ENCODE data around the gene ZNF480.
"Not testable (repeated sequence)": the region's sequence is repeated elsewhere in the genome, so short reads cannot be mapped to it uniquely, and the experiment has no call there.

The ZNF480 gene

GRCh38 chr19:52296773-52297600 lies at the start of gene ZNF480:
Gene ZNF480 (plus strand): TSS chr19:52297169. CDS start chr19:52300413, 3,244 bp downstream.
- DNase-seq: peak; percentile 75

GRCh38 chr19:52248241-52248640 lies 48.7 kb upstream of the ZNF480 start:
- DNase-seq: peak; percentile 21

- no peak for DNase-seq
Measured at GRCh38 chr19:52258426-52258825, 38.5 kb upstream of the ZNF480 start.

GRCh38 chr19:52265556-52265955 lies 31.4 kb upstream of the ZNF480 start:
- DNase-seq: not testable (repeated sequence)

- peak; percentile 96 for DNase-seq
Measured at GRCh38 chr19:52269338-52270261, 27.4 kb upstream of the ZNF480 start, which contains the start of gene ZNF766. Gene ZNF766 (plus strand): TSS chr19:52269587. CDS start chr19:52269614, 27 bp downstream.

- DNase-seq: no peak
Measured at GRCh38 chr19:52270266-52270885, 26.6 kb upstream of the ZNF480 start.

GRCh38 chr19:52273301-52273700 lies 23.7 kb upstream of the ZNF480 start:
- no peak for DNase-seq

- DNase-seq: no peak
Measured at GRCh38 chr19:52274191-52274590, 22.8 kb upstream of the ZNF480 start.

- no peak for DNase-seq
Measured at GRCh38 chr19:52275988-52276387, 21.0 kb upstream of the ZNF480 start.

- no peak for DNase-seq
Measured at GRCh38 chr19:52277471-52277870, 19.5 kb upstream of the ZNF480 start.

GRCh38 chr19:52286256-52286655 lies 10.7 kb upstream of the ZNF480 start:
- DNase-seq: no peak

- DNase-seq: no peak
Measured at GRCh38 chr19:52291781-52292180, 5.2 kb upstream of the ZNF480 start.

GRCh38 chr19:52292946-52293345 lies 4.0 kb upstream of the ZNF480 start:
- not testable (repeated sequence) for DNase-seq

- no peak for DNase-seq
Measured at GRCh38 chr19:52296400-52296772, 583 bp upstream of the ZNF480 start.

GRCh38 chr19:52297601-52298364 lies 814 bp downstream of the ZNF480 start:
- peak; percentile 21 for DNase-seq

- DNase-seq: no peak
Measured at GRCh38 chr19:52307275-52307674, 10.3 kb downstream of the ZNF480 start.

GRCh38 chr19:52322429-52322828 lies 25.5 kb downstream of the ZNF480 start:
- no peak for DNase-seq

- DNase-seq: no peak
Measured at GRCh38 chr19:52331757-52332156, 34.8 kb downstream of the ZNF480 start.

- no peak for DNase-seq
Measured at GRCh38 chr19:52335768-52336116, 38.8 kb downstream of the ZNF480 start.

- DNase-seq: peak; percentile 79
Measured at GRCh38 chr19:52336117-52336790, 39.3 kb downstream of the ZNF480 start, which contains the start of gene ZNF610. Gene ZNF610 (plus strand): TSS chr19:52336243. CDS start chr19:52349173, 12,930 bp downstream.

- DNase-seq: no peak
Measured at GRCh38 chr19:52336791-52337381, 39.9 kb downstream of the ZNF480 start.
